ENCODE results near the gene UBXN4.

GRCh38 chr2:135829378-135830135 lies 87.9 kb downstream of the UBXN4 start:
- TF ChIP-seq CTCF (IDR thresholded peaks at IDR 0.05) (no peak), POLR2A (IDR thresholded peaks at IDR 0.05; ENCODE audit: low read depth) (no peak)
